Body of pancreas (tissue), 4 donors: Measurements from ENCODE around the gene PITRM1. TPM values are rescaled to one million over a fixed set of nuclear protein-coding genes. Genes with fewer than 3 reads are reported as not detected.

Source experiments
- ATAC-seq: fragments of 150-250 bp; one replicate; pipeline ENCODE4 v1.9.1; 2016
- DNase-seq, 4 donors: peaks; one replicate each; pipeline ENCODE4 v3.0.0-alpha.2; 2019
- H3K27ac ChIP-seq, 4 donors: fragments of 200-600 bp; sonication (generic); 1 replicate in 3 of 4; 2 replicates in 1 of 4; pipeline versions ENCODE4 v1.5.1 to v1.6.1; 2016 to 2019; ENCODE audit warnings: mild to moderate bottlenecking in 1 of 4, mixed read lengths in 1 of 4, moderate library complexity in 1 of 4
- H3K27me3 ChIP-seq, 2 donors: fragments of 200-600 bp; sonication (generic); one replicate each; pipeline ENCODE4 v1.6.0; 2016; ENCODE audit warnings: mild to moderate bottlenecking in 1 of 2
- H3K36me3 ChIP-seq, 2 donors: fragments of 200-600 bp; sonication (generic); replicated peaks in 1 of 2; 2 replicates each; pipeline ENCODE4 v1.5.1; 2016; ENCODE audit warnings: low read depth in 2 of 2; ENCODE audit not compliant: insufficient read depth in 1 of 2
- H3K4me1 ChIP-seq: fragments of 200-600 bp; sonication (generic); one replicate; pipeline ENCODE4 v1.6.0; 2016
- H3K4me3 ChIP-seq, 2 donors: fragments of 200-600 bp; sonication (generic); 1 replicate in 1 of 2; 2 replicates in 1 of 2; pipeline ENCODE4 v1.5.1; 2016 to 2019
- H3K9me3 ChIP-seq, 3 donors: fragments of 200-600 bp; sonication (generic); 1 replicate in 2 of 3; 2 replicates in 1 of 3; pipeline ENCODE4 v1.5.1; 2016
- CTCF ChIP-seq, 7 experiments: fragments of 450-650 bp in 4 of 7; fragments of 200-600 bp in 3 of 7; sonication (generic) in 3 of 7; IDR thresholded peaks; one replicate each; pipeline ENCODE4 v1.5.1; 2016 to 2019; ENCODE audit warnings: antibody characterized with exemption in 7 of 7
- POLR2A ChIP-seq, 3 donors: fragments of 450-650 bp; IDR thresholded peaks; one replicate each; pipeline ENCODE4 v1.6.1; 2016; ENCODE audit warnings: antibody characterized with exemption in 3 of 3, mild to moderate bottlenecking in 2 of 3
- WGBS, 2 donors: methylation state at CpG; one replicate each; pipeline ENCODE4 v1.1.5; 2017; 5-methylcytosine and 5-hydroxymethylcytosine counted together
- intact Hi-C: fragments of 100-400 bp; cut with DNase I; formaldehyde crosslinking; loops from one replicate; pipeline ENCODE4 v1.15.1; 2023
- total RNA-seq, 2 donors: library from RNA; depleted of rRNA; stranded (reverse); fragments of >200 nt; gene quantifications; one replicate each; pipeline ENCODE4 v1.1.0, GENCODE V29; 2016

The PITRM1 gene
- total RNA-seq, 2 donors from 2014 or later: 34.9 to 45.4 TPM

DNA sequence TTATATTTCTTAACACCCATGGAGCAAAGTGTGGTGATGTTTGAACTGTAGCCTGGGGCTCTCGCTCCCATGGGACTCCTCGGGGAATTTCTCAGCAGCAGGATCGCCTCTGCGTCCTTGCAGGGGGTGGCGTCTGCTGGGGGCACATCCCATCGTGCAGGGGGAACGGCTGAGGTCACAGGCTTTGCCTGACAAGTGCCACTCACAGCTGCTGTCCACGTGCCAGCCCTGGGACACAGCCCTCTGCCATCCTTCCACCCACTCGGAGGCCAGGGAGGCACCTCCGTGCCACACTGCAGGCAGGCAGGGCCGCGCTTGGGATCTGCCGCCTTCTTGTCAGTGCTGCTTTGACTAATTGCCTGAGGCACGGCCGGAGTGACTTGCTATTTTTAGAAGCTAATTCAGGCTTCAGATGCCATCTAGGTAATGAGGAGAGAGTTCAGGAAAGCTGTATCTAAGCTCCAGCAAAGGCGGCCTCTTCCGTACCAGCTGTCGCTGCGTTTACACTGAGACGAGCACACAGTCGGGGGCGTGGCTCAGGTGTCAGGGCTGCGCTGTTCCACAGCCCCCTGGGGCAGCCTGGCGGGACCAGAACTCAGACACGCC is 45.7 kb downstream of the PITRM1 start:
- Histone ChIP-seq H3K4me1 (peaks cover 15% of the 10 kb centered on the region), H3K36me3 (peaks cover 0 to 1% of the 10 kb centered on the region in 2 donors), H3K4me3 (no peak overlapping the region), H3K9me3 (peaks cover 0 to 6% (median 0%) of the 10 kb centered on the region in 3 donors), H3K27me3 (no peaks in the 10 kb centered on the region), H3K27ac (peak overlapping the region; percentile 29 to 77 (median 72))
- WGBS, 2 donors: 15 to 22% methylated on average over 16 to 25 of the region's 25 CpGs
- ATAC-seq (peak; percentile 72), DNase-seq (peak; percentile 34 to 72 (median 68))
- intact Hi-C loops: no loop called here
- TF ChIP-seq POLR2A (IDR thresholded peaks at IDR 0.05) (peak in 2 of 3 donors; percentile 20 to 27), CTCF (IDR thresholded peaks at IDR 0.05) (no peak)

- H3K27me3 ChIP-seq: no peaks in the 10 kb centered on the region
- H3K36me3 ChIP-seq: peaks cover 0 to 1% of the 10 kb centered on the region in 2 donors
- H3K4me3 ChIP-seq: no peak overlapping the region
- peaks cover 0 to 6% (median 0%) of the 10 kb centered on the region in 3 donors for H3K9me3 ChIP-seq
- intact Hi-C loops: no loop called here
- 62 to 83% methylated on average over 12 to 15 of the region's 15 CpGs for WGBS, 2 donors
- TF ChIP-seq CTCF (IDR thresholded peaks at IDR 0.05): no peak
- no peak for TF ChIP-seq POLR2A (IDR thresholded peaks at IDR 0.05)
- ATAC-seq (no peak), DNase-seq (no peak)
- H3K4me1 ChIP-seq: peaks cover 15% of the 10 kb centered on the region
- peak overlapping the region in 3 of 4 donors; percentile 71 to 77 (median 73) for H3K27ac ChIP-seq
Measured at GRCh38 chr10:3126249-3126648, 46.3 kb downstream of the PITRM1 start.

DNA sequence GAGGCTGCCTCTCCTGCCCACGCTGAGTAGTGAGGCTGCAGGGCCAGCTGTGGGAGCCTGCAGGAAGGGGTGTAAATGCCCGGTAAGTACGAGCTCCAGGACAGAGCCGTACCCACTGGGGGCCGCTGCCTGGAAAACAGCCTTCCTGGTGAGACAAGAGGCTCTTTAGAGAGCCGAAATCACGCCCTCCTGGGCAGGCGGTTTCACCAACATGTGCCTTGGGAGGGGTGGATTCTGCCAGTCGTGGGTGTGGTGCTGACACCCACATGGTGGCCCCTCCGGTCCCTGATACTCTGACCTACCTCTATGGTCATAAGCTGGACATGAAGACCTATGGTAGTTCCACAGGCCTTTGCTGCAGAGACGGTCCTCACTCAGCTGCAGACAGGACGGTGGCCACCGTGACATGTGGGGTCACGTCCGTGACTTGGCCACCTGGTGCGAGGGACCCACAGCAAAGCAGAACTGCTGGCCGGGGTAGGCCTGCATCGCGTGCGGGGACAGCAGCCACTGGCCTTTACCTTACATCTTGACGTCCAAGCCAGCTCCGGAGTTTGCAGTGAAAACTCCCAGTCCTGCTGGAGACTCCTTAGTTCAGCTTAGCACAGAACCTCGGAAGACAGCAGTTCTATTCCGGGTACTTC is 46.9 kb downstream of the PITRM1 start:
- H3K27ac ChIP-seq: peak overlapping the region in 1 of 4 donors; percentile 71
- peaks cover 15% of the 10 kb centered on the region for H3K4me1 ChIP-seq
- H3K9me3 ChIP-seq: peaks cover 0 to 6% (median 0%) of the 10 kb centered on the region in 3 donors
- WGBS, 2 donors: 81 to 88% methylated on average over 24 of the region's 24 CpGs
- ATAC-seq: no peak
- H3K27me3 ChIP-seq: no peaks in the 10 kb centered on the region
- DNase-seq: no peak
- TF ChIP-seq CTCF (IDR thresholded peaks at IDR 0.05) (no peak), POLR2A (IDR thresholded peaks at IDR 0.05) (no peak)
- H3K4me3 ChIP-seq: no peak overlapping the region
- peaks cover 0 to 1% of the 10 kb centered on the region in 2 donors for H3K36me3 ChIP-seq
- intact Hi-C loops: no loop called here

- H3K4me1 ChIP-seq: peaks cover 15% of the 10 kb centered on the region
- H3K27me3 ChIP-seq: no peaks in the 10 kb centered on the region
- H3K36me3 ChIP-seq: peaks cover 0 to 1% of the 10 kb centered on the region in 2 donors
- ATAC-seq (no peak), DNase-seq (no peak)
- no peak for TF ChIP-seq CTCF (IDR thresholded peaks at IDR 0.05)
- TF ChIP-seq POLR2A (IDR thresholded peaks at IDR 0.05): no peak
- H3K9me3 ChIP-seq: peaks cover 0 to 6% (median 0%) of the 10 kb centered on the region in 3 donors
- intact Hi-C loops: no loop called here
- H3K27ac ChIP-seq: no peak overlapping the region
- WGBS, 2 donors: 84 to 92% methylated on average over 30 to 35 of the region's 40 CpGs
- no peak overlapping the region for H3K4me3 ChIP-seq
Measured at GRCh38 chr10:3124412-3125175, 48.0 kb downstream of the PITRM1 start.
